Duodenal mucosa (tissue), 2 donors: ENCODE data around the gene EDNRA.

ENCODE experiments used
- H3K27ac ChIP-seq: one replicate; pipeline ENCODE4 v1.7.0; 2013; ENCODE audit warnings: low read depth, low read length
- H3K27me3 ChIP-seq, 2 donors: one replicate each; pipeline ENCODE4 v1.7.0; 2013; ENCODE audit warnings: low read length in 2 of 2, control low read depth in 1 of 2; ENCODE audit not compliant: insufficient read depth in 2 of 2, control insufficient read depth in 1 of 2
- H3K36me3 ChIP-seq, 2 donors: one replicate each; pipeline ENCODE4 v1.7.0; 2013; ENCODE audit warnings: low read length in 2 of 2, control low read depth in 1 of 2; ENCODE audit not compliant: insufficient read depth in 2 of 2, control insufficient read depth in 1 of 2
- H3K4me1 ChIP-seq, 2 donors: one replicate each; pipeline ENCODE4 v1.7.0; 2013; ENCODE audit warnings: low read length in 2 of 2, control low read depth in 1 of 2; ENCODE audit not compliant: insufficient read depth in 2 of 2, control insufficient read depth in 1 of 2
- H3K4me3 ChIP-seq, 2 donors: one replicate each; pipeline ENCODE4 v1.7.0; 2013; ENCODE audit warnings: low read length in 2 of 2, low read depth in 1 of 2
- H3K9ac ChIP-seq, 2 donors: one replicate each; pipeline ENCODE4 v1.7.0; 2013; ENCODE audit warnings: low read length in 2 of 2, low read depth in 1 of 2
- H3K9me3 ChIP-seq, 2 donors: one replicate each; pipeline ENCODE4 v1.7.0; 2013; ENCODE audit warnings: low read length in 2 of 2, control low read depth in 1 of 2; ENCODE audit not compliant: control insufficient read depth in 1 of 2

The EDNRA gene

GRCh38 chr4:147560625-147561024 is 79.7 kb downstream of the EDNRA start:
- H3K9ac ChIP-seq, result no peak overlapping the region
- no peaks in the 10 kb centered on the region for H3K36me3 ChIP-seq
- no peak overlapping the region for H3K27ac ChIP-seq
- no peaks in the 10 kb centered on the region for H3K27me3 ChIP-seq
- no peak overlapping the region for H3K4me3 ChIP-seq
- H3K9me3 ChIP-seq, result no peaks in the 10 kb centered on the region
- no peaks in the 10 kb centered on the region for H3K4me1 ChIP-seq

GRCh38 chr4:147566762-147567161 is 85.9 kb downstream of the EDNRA start:
- Histone ChIP-seq H3K9ac (no peak overlapping the region), H3K27me3 (no peaks in the 10 kb centered on the region), H3K4me1 (no peaks in the 10 kb centered on the region), H3K9me3 (no peaks in the 10 kb centered on the region), H3K4me3 (no peak overlapping the region), H3K27ac (no peak overlapping the region), H3K36me3 (no peaks in the 10 kb centered on the region)

- Histone ChIP-seq H3K4me3 (no peak overlapping the region), H3K27me3 (no peaks in the 10 kb centered on the region), H3K36me3 (no peaks in the 10 kb centered on the region), H3K9me3 (no peaks in the 10 kb centered on the region), H3K27ac (no peak overlapping the region), H3K4me1 (no peaks in the 10 kb centered on the region), H3K9ac (no peak overlapping the region)
These were observed 86.4 kb downstream of the EDNRA start for GRCh38 chr4:147567276-147567675.

GRCh38 chr4:147570616-147571015 is 89.7 kb downstream of the EDNRA start:
- no peaks in the 10 kb centered on the region for H3K36me3 ChIP-seq
- H3K9ac ChIP-seq, result no peak overlapping the region
- no peak overlapping the region for H3K27ac ChIP-seq
- no peaks in the 10 kb centered on the region for H3K9me3 ChIP-seq
- H3K4me1 ChIP-seq, result no peaks in the 10 kb centered on the region
- no peak overlapping the region for H3K4me3 ChIP-seq
- no peaks in the 10 kb centered on the region for H3K27me3 ChIP-seq

GRCh38 chr4:147571036-147571770 is 90.3 kb downstream of the EDNRA start:
- H3K27ac ChIP-seq, result no peak overlapping the region

GRCh38 chr4:147576084-147576483 is 95.2 kb downstream of the EDNRA start:
- H3K27me3 ChIP-seq, result no peaks in the 10 kb centered on the region

More at GRCh38 chr4:147571036-147571770, 90.3 kb downstream of the EDNRA start:
- no peaks in the 10 kb centered on the region for H3K9me3 ChIP-seq
- H3K27me3 ChIP-seq, result no peaks in the 10 kb centered on the region
- H3K9ac ChIP-seq, result no peak overlapping the region
- no peak overlapping the region for H3K4me3 ChIP-seq
- no peaks in the 10 kb centered on the region for H3K36me3 ChIP-seq
- no peaks in the 10 kb centered on the region for H3K4me1 ChIP-seq

GRCh38 chr4:147578051-147578476 is 97.2 kb downstream of the EDNRA start:
- Histone ChIP-seq H3K9me3 (no peaks in the 10 kb centered on the region), H3K27me3 (no peaks in the 10 kb centered on the region), H3K9ac (no peak overlapping the region), H3K27ac (no peak overlapping the region), H3K4me1 (no peaks in the 10 kb centered on the region), H3K36me3 (no peaks in the 10 kb centered on the region), H3K4me3 (no peak overlapping the region)

More at GRCh38 chr4:147576084-147576483, 95.2 kb downstream of the EDNRA start:
- no peaks in the 10 kb centered on the region for H3K4me1 ChIP-seq
- no peak overlapping the region for H3K4me3 ChIP-seq
- H3K9ac ChIP-seq, result no peak overlapping the region
- H3K27ac ChIP-seq, result no peak overlapping the region
- H3K9me3 ChIP-seq, result no peaks in the 10 kb centered on the region
- no peaks in the 10 kb centered on the region for H3K36me3 ChIP-seq

- no peaks in the 10 kb centered on the region for H3K27me3 ChIP-seq
- no peak overlapping the region for H3K4me3 ChIP-seq
- H3K4me1 ChIP-seq, result no peaks in the 10 kb centered on the region
- no peak overlapping the region for H3K9ac ChIP-seq
- no peaks in the 10 kb centered on the region for H3K9me3 ChIP-seq
- H3K36me3 ChIP-seq, result no peaks in the 10 kb centered on the region
- H3K27ac ChIP-seq, result no peak overlapping the region
These were observed 97.7 kb downstream of the EDNRA start for GRCh38 chr4:147578593-147578992.

GRCh38 chr4:147580396-147580795 is 99.5 kb downstream of the EDNRA start:
- no peaks in the 10 kb centered on the region for H3K4me1 ChIP-seq
- H3K36me3 ChIP-seq, result no peaks in the 10 kb centered on the region
- no peaks in the 10 kb centered on the region for H3K27me3 ChIP-seq
- H3K4me3 ChIP-seq, result no peak overlapping the region
- no peak overlapping the region for H3K27ac ChIP-seq
- peaks cover 0 to 3% of the 10 kb centered on the region in 2 donors for H3K9me3 ChIP-seq
- H3K9ac ChIP-seq, result no peak overlapping the region

- no peaks in the 10 kb centered on the region for H3K4me1 ChIP-seq
- H3K36me3 ChIP-seq, result no peaks in the 10 kb centered on the region
- H3K9me3 ChIP-seq, result peaks cover 0 to 3% of the 10 kb centered on the region in 2 donors
- no peak overlapping the region for H3K9ac ChIP-seq
- H3K4me3 ChIP-seq, result no peak overlapping the region
- H3K27ac ChIP-seq, result no peak overlapping the region
- no peaks in the 10 kb centered on the region for H3K27me3 ChIP-seq
These were observed 100.9 kb downstream of the EDNRA start for GRCh38 chr4:147581606-147582350.
